ENCODE results near the gene GTPBP10. TPM values are rescaled to one million over a fixed set of nuclear protein-coding genes. Genes with fewer than 3 reads are reported as not detected.

The GTPBP10 gene
- total RNA-seq, 1 donor from 2014 or later: 36.2 TPM

GRCh38 chr7:90387470-90388240, 41.1 kb downstream of the GTPBP10 start:
- Mint-ChIP-seq H3K9me3 (peaks cover 3% of the 10 kb centered on the region), H3K36me3 (ENCODE audit: low read depth) (peaks cover 24% of the 10 kb centered on the region), H3K27ac (no peak overlapping the region), H3K4me1 (ENCODE audit: low read depth) (no peaks in the 10 kb centered on the region), H3K4me3 (no peak overlapping the region), H3K27me3 (ENCODE audit: insufficient read depth) (no peaks in the 10 kb centered on the region)
- intact Hi-C loops (cut with micrococcal nuclease): loop anchor here (5.0 kb wide), 1 partner anchor 40 kb away; the partner anchor contains the start of gene GTPBP10
- no peak for DNase-seq (ENCODE audit: low spot score)

GRCh38 chr7:90390926-90391325, 44.4 kb downstream of the GTPBP10 start:
- peaks cover 9% of the 10 kb centered on the region for H3K36me3 Mint-ChIP-seq (ENCODE audit: low read depth)
- intact Hi-C loops (cut with micrococcal nuclease): no loop called here
- H3K27me3 Mint-ChIP-seq (ENCODE audit: insufficient read depth): no peaks in the 10 kb centered on the region

GRCh38 chr7:90391488-90391887, 45.0 kb downstream of the GTPBP10 start:
- intact Hi-C loops (cut with micrococcal nuclease): no loop called here
- no peak for DNase-seq (ENCODE audit: low spot score)
- Mint-ChIP-seq H3K9me3 (peaks cover 7% of the 10 kb centered on the region), H3K4me3 (no peak overlapping the region), H3K27ac (no peak overlapping the region), H3K27me3 (ENCODE audit: insufficient read depth) (no peaks in the 10 kb centered on the region), H3K36me3 (ENCODE audit: low read depth) (peaks cover 8% of the 10 kb centered on the region), H3K4me1 (ENCODE audit: low read depth) (no peaks in the 10 kb centered on the region)

More at GRCh38 chr7:90390926-90391325, 44.4 kb downstream of the GTPBP10 start:
- no peak for DNase-seq (ENCODE audit: low spot score)
- H3K27ac Mint-ChIP-seq: no peak overlapping the region
- peaks cover 7% of the 10 kb centered on the region for H3K9me3 Mint-ChIP-seq
- no peak overlapping the region for H3K4me3 Mint-ChIP-seq
- H3K4me1 Mint-ChIP-seq (ENCODE audit: low read depth): no peaks in the 10 kb centered on the region

GRCh38 chr7:90396420-90396819, 49.9 kb downstream of the GTPBP10 start:
- H3K4me3 Mint-ChIP-seq: no peak overlapping the region
- H3K27ac Mint-ChIP-seq: no peak overlapping the region
- H3K4me1 Mint-ChIP-seq (ENCODE audit: low read depth): no peaks in the 10 kb centered on the region
- H3K9me3 Mint-ChIP-seq: peaks cover 17% of the 10 kb centered on the region
- DNase-seq (ENCODE audit: low spot score): no peak
- intact Hi-C loops (cut with micrococcal nuclease): no loop called here
- H3K27me3 Mint-ChIP-seq (ENCODE audit: insufficient read depth): peaks cover 7% of the 10 kb centered on the region
- peaks cover 7% of the 10 kb centered on the region for H3K36me3 Mint-ChIP-seq (ENCODE audit: low read depth)

- Mint-ChIP-seq H3K27me3 (ENCODE audit: insufficient read depth) (peaks cover 10% of the 10 kb centered on the region), H3K4me1 (ENCODE audit: low read depth) (peaks cover 28% of the 10 kb centered on the region), H3K27ac (no peak overlapping the region), H3K4me3 (no peak overlapping the region), H3K9me3 (peaks cover 12% of the 10 kb centered on the region), H3K36me3 (ENCODE audit: low read depth) (peaks cover 3% of the 10 kb centered on the region)
- intact Hi-C loops (cut with micrococcal nuclease): loop anchor here (2.0 kb wide), 1 partner anchor 157 kb away; the partner anchor contains the start of gene CFAP69
- no peak for DNase-seq (ENCODE audit: low spot score)
Measured at GRCh38 chr7:90401989-90402388, 55.5 kb downstream of the GTPBP10 start.

- Mint-ChIP-seq H3K36me3 (ENCODE audit: low read depth) (peaks cover 10% of the 10 kb centered on the region), H3K9me3 (peaks cover 12% of the 10 kb centered on the region), H3K27me3 (ENCODE audit: insufficient read depth) (peaks cover 10% of the 10 kb centered on the region), H3K27ac (peak overlapping the region; percentile 86), H3K4me1 (ENCODE audit: low read depth) (peaks cover 28% of the 10 kb centered on the region), H3K4me3 (peak overlapping the region; percentile 88)
- DNase-seq (ENCODE audit: low spot score): no peak
- intact Hi-C loops (cut with micrococcal nuclease): loop anchor here (1.0 to 2.0 kb wide), 3 partner anchors 23 to 158 kb away; partner anchors contain the start of genes CFAP69 and GTPBP10
Measured at GRCh38 chr7:90402785-90403173, 56.3 kb downstream of the GTPBP10 start.

GRCh38 chr7:90403174-90404113, 56.9 kb downstream of the GTPBP10 start, which contains the start of gene CLDN12:
Gene CLDN12, plus strand, starts transcription at chr7:90403461. Its CDS starts 9,216 bp downstream, at chr7:90412677.
- Mint-ChIP-seq H3K27me3 (ENCODE audit: insufficient read depth) (peaks cover 10% of the 10 kb centered on the region), H3K4me3 (peak within 1 kb of the TSS; percentile 88), H3K27ac (peak within 1 kb of the TSS; percentile 86), H3K9me3 (peaks cover 8% of the 10 kb centered on the region), H3K4me1 (ENCODE audit: low read depth) (peaks cover 28% of the 10 kb centered on the region), H3K36me3 (ENCODE audit: low read depth) (peaks cover 10% of the 10 kb centered on the region)
- intact Hi-C loops (cut with micrococcal nuclease): loop anchor here (1.0 to 2.0 kb wide), 3 partner anchors 22 to 159 kb away; partner anchors contain the start of genes CFAP69 and GTPBP10
- DNase-seq (ENCODE audit: low spot score): peak; percentile 75

- no peak for DNase-seq (ENCODE audit: low spot score)
- Mint-ChIP-seq H3K4me3 (peak overlapping the region; percentile 88), H3K36me3 (ENCODE audit: low read depth) (peaks cover 12% of the 10 kb centered on the region), H3K27ac (peak overlapping the region; percentile 86), H3K4me1 (ENCODE audit: low read depth) (peaks cover 28% of the 10 kb centered on the region), H3K9me3 (no peaks in the 10 kb centered on the region), H3K27me3 (ENCODE audit: insufficient read depth) (peaks cover 8% of the 10 kb centered on the region)
- intact Hi-C loops (cut with micrococcal nuclease): no loop called here
Measured at GRCh38 chr7:90404777-90405176, 58.3 kb downstream of the GTPBP10 start.

- H3K4me1 Mint-ChIP-seq (ENCODE audit: low read depth): peaks cover 34% of the 10 kb centered on the region
- intact Hi-C loops (cut with micrococcal nuclease): no loop called here
- DNase-seq (ENCODE audit: low spot score): no peak
- H3K4me3 Mint-ChIP-seq: no peak overlapping the region
- no peaks in the 10 kb centered on the region for H3K9me3 Mint-ChIP-seq
- no peaks in the 10 kb centered on the region for H3K27me3 Mint-ChIP-seq (ENCODE audit: insufficient read depth)
- H3K27ac Mint-ChIP-seq: no peak overlapping the region
- peaks cover 12% of the 10 kb centered on the region for H3K36me3 Mint-ChIP-seq (ENCODE audit: low read depth)
Measured at GRCh38 chr7:90407484-90407821, 60.9 kb downstream of the GTPBP10 start.

- peaks cover 13% of the 10 kb centered on the region for H3K36me3 Mint-ChIP-seq (ENCODE audit: low read depth)
- H3K9me3 Mint-ChIP-seq: no peaks in the 10 kb centered on the region
- no peak overlapping the region for H3K4me3 Mint-ChIP-seq
- intact Hi-C loops (cut with micrococcal nuclease): no loop called here
- H3K4me1 Mint-ChIP-seq (ENCODE audit: low read depth): peaks cover 27% of the 10 kb centered on the region
- H3K27me3 Mint-ChIP-seq (ENCODE audit: insufficient read depth): no peaks in the 10 kb centered on the region
- H3K27ac Mint-ChIP-seq: no peak overlapping the region
- DNase-seq (ENCODE audit: low spot score): no peak
Measured at GRCh38 chr7:90408142-90408541, 61.6 kb downstream of the GTPBP10 start.

GRCh38 chr7:90409667-90410066, 63.2 kb downstream of the GTPBP10 start:
- intact Hi-C loops (cut with micrococcal nuclease): no loop called here
- H3K27me3 Mint-ChIP-seq (ENCODE audit: insufficient read depth): no peaks in the 10 kb centered on the region
- no peak for DNase-seq (ENCODE audit: low spot score)
- H3K4me3 Mint-ChIP-seq: no peak overlapping the region
- peaks cover 13% of the 10 kb centered on the region for H3K36me3 Mint-ChIP-seq (ENCODE audit: low read depth)
- H3K27ac Mint-ChIP-seq: no peak overlapping the region
- H3K4me1 Mint-ChIP-seq (ENCODE audit: low read depth): peaks cover 12% of the 10 kb centered on the region
- H3K9me3 Mint-ChIP-seq: no peaks in the 10 kb centered on the region

- no peaks in the 10 kb centered on the region for H3K9me3 Mint-ChIP-seq
- no peak for DNase-seq (ENCODE audit: low spot score)
- no peak overlapping the region for H3K4me3 Mint-ChIP-seq
- H3K36me3 Mint-ChIP-seq (ENCODE audit: low read depth): peaks cover 13% of the 10 kb centered on the region
- peaks cover 7% of the 10 kb centered on the region for H3K4me1 Mint-ChIP-seq (ENCODE audit: low read depth)
- intact Hi-C loops (cut with micrococcal nuclease): no loop called here
- no peaks in the 10 kb centered on the region for H3K27me3 Mint-ChIP-seq (ENCODE audit: insufficient read depth)
- H3K27ac Mint-ChIP-seq: no peak overlapping the region
Measured at GRCh38 chr7:90411510-90411909, 65.0 kb downstream of the GTPBP10 start.
